GM18519 (cell line): Measurements from ENCODE around the gene LRFN5.
"Not testable (repeated sequence)": the region's sequence is repeated elsewhere in the genome, so short reads cannot be mapped to it uniquely, and the experiment has no call there.

Experiments used
- ATAC-seq: cut with Tn5 transposase; IDR thresholded peaks from one replicate; pipeline ENCODE4 v1.9.1; 2021; ENCODE audit warnings: mild to moderate bottlenecking, moderate library complexity; ENCODE audit not compliant: unreplicated experiment, low FRiP score

The LRFN5 gene

DNA sequence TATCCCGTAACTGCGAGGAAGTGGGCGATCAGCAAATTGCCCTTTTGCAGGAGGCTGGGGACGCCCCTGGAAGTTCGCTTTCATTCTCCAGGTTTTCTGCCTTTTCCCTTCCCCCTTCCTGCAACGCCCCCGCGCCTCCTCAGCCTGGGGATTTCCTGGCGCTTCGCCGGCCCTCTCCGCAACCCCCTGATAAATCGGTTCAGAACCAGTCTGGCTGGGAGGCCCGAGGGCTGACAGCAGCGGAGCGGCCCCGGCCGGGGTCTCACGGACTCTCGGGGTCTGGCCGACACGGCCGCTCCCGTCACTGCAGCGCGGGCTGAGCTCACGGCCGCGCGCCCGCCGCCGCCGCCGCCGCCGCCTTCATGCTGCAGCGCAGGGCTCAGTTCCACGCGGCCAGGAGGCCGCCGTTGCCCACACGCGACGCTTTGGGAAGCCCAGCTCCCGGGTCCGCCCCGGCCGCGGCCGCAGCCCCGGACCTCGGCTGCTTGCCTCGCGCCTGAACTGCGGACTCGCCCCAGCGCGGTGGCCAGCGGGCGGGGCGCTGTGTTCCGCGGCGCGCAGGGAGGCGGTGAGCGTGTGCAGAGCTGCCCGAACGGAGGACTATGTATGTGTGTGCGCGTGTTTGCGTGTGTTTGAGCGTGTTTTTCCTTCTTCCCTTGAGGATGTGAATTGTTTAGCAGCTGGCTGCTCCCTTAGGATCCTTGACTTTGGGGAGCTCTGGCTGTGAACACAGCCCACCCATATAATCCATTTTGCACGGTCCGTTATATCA, at the start of gene LRFN5:
Gene LRFN5 (plus strand): TSS at position 345 of the 772 bp plus-strand sequence.
- ATAC-seq: no peak

DNA sequence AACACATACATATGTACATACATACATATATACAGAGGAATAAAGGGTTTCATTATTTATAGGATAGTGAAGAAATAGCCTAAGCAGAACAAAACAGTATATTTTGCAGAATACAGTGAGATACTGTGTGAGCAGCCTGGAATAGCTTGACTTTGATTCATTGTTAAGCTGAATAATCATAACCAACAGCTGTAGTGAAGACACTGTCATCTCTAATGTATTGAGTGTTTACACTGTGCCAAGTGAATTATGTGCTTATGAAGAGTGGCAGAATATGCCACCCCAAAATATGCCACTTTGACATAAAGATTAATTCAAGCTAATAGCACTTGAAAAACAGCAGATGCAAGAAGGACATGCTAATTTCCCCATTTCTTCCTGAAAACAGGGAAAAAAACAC, 48.2 kb upstream of the LRFN5 start:
- ATAC-seq: no peak

DNA sequence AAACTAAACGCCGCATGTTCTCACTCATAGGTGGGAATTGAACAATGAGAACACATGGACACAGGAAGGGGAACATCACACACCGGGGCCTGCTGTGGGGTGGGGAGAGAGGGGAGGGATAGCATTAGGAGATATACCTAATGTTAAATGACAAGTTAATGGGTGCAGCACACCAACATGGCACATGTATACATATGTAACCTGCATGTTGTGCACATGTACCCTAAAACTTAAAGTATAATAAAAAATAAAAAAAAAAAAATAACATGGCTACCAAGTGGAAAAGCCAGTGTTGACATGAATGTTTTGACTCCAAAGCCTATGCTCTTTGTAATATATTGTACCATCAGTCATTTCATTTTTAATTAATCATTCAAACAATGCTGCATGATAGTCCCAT, 39.8 kb upstream of the LRFN5 start:
- ATAC-seq: not testable (repeated sequence)

DNA sequence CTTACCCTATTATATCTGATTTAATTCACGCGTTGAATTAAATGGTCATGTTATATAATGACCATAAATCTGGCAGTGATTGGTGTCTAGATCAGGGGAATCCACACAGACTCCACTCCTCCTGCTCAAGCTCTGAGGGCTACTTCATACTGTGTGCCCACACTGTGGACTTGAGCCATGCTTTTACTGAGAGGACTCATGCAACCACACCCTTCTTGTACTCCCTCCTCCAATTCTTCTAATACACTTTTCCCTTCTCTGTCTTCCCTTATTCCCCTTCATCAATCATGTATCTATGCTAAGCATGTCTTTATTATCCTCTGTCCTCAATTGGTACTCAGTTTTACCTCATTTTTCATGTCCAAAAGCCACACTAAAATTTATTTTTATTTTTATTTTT, 37.7 kb upstream of the LRFN5 start:
- ATAC-seq: no peak

DNA sequence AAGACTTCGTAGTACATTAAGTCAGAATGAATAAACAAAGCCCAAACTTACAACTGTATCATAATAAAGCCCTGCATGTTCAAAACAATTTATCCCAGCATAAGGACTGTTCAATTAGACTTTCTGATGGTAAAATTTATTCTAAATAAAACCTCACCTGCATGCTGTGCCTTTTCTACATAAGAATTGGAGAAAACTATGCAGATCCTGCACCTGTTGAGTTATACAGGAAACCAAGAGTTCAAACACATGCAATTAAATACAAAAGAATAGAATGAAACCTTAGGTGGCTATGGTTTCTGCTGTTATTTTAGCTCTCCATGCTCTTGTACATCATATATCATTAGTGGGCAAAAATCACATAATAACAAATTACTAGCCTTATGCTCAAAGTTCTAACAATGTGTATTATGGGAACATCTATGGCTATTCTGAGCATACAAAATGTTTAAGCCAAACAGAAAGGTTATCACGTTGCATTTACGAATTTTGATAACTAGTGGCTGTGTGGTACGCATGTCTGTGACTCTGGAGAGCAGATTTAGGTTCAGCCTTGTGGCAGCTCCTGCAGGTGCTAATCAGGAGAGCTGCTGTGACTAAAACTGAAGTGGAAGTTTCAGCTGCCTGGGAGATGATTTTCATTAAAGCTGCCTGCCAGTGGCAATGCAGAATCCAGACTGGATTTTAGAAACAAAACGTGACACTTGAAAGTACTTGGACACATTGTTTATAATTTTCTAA, 36.1 kb upstream of the LRFN5 start:
- no peak for ATAC-seq

DNA sequence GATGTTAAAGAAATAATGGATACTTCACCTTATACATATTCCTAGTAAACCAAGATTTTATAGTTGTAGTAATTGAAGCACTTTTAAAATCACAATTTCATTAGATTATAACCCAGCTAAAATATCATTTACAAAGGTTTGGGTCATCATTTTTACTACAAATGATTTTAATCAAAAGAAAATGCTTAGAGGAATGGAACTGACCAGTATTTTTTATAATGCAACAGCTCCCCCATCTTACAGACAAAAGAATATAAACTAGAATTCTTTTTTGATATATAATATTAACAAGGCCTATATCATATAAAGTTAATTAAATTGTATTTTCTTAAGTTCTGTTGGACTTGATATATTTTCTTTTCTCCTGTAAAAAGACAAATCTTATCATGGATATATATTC, 20.4 kb upstream of the LRFN5 start:
- ATAC-seq: no peak

DNA sequence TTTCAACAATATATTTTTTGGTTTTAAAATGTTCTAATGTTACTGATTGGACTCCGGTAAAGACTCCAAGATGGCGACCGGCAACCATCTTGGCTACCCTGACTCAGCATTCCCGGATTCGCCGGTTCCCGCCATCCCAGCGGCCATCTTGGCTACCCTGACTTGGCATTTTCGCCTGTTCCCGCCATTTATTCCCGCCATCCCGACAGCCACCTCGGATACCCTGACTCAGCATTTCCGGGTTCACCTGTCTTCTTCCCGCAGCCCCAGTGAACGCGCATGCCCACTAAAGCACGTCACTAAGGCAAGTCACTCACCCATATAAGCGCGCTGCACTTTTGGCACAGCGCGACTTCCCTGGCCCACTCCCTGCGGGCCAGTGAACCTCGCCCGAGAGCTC, 9.0 kb upstream of the LRFN5 start:
- ATAC-seq: no peak

DNA sequence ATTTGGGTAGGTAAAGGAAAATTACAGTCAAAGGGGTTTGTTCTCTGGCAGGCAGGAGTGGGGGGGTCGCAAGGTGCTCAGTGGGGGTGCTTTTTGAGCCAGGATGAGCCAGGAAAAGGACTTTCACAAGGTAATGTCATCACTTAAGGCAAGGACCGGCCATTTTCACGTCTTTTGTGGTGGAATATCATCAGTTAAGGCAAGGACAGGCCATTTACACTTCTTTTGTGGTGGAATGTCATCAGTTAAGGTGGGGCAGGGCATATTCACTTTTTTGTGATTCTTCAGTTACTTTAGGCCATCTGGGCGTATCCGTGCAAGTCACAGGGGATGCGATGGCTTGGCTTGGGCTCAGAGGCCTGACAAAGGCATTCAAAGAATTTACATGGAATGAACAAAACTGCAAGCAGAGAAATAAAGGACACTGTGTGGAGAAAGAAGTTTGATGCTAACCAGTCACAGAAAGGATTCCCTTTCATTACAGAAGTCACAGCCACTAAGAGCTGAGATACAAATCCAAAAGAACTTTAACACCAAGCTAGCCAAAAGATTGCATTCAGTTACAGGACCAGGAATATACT, 6.8 kb upstream of the LRFN5 start:
- not testable (repeated sequence) for ATAC-seq

DNA sequence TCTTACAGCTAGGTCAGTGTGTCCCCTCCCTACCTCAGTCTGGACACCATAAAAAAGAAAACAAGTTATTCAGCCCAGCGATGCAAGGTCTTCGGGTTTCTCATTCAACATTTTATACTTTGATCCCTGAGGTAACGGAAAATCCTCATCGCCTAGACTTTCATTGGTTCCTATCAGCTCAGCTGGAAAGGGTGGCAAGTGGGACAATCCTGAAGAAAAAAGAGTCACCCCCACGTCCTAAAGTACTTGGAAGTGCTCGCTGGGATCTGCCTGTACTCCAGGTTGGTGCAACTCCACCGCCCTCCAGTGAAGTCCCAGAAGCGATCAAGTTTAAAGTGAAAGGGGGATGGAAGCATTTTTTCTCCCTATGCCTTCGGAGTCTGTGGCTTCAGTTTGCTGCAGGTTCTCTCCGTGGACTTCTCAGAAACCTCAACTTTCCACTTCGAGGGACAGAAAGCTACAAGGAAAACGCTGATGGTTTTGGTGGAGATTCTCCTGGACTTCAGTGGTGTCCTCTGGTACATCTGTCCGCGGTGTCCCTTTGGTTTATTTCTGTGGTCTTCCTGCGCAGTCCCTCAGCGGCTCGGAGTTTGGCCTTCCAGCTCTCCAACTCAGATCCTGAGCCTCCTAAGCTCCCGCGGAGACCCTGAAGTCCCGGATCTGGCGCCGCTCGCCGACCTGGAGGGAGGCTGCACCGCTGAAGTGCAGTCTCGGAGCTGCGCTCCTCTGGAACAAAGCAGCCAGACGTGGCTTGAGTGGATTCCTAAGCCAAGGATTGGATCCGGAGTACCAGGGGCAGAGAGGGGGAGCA, 1.8 kb upstream of the LRFN5 start:
- no peak for ATAC-seq

DNA sequence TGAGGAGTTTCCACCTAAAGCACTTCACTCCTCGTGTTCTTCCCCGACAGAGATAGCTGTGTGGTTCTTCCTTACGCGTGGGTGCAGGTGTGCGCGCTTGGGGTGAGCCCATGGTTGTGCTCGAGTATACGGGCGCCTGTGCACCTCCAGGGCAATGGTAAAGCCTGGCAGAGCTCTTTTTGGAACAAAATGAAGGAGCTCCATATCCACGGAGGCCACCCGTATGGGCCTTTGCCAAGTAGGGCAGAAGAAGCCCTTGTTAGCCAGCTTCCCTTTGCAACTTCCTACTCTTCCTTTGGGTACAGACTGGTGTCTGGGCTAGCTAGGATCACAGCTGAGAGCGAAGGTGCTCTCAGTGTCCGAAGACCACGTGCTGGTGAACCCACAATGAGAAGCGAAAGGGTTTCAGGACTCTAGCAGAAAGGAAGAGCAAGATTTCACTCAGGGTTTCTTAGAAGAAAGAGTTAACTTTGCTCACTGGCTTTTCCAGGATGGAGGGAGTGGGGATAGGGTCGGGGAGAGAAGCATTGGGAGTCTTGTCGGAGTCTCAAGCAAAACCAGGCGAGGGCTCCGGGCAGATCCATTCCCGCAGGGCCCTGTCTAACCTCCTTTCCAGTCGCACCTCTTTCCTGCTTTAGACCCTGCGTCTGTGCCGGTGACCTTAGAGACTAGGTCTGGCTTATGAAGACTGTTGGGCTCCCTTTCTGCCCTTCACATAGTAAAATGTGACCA, 960 bp upstream of the LRFN5 start:
- ATAC-seq: no peak

DNA sequence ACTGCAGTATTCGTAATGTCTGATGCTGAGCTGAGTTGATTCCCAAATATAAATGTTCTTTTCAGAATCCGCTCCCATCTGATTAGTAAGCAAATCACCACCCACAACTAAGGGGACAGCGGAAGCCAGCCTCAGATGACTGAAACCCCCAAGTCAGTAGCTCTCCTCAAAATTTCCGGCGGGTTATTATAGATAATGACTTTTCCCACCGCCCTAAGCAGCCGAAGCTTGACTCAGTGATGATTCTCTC, 469 bp upstream of the LRFN5 start:
- ATAC-seq: no peak

DNA sequence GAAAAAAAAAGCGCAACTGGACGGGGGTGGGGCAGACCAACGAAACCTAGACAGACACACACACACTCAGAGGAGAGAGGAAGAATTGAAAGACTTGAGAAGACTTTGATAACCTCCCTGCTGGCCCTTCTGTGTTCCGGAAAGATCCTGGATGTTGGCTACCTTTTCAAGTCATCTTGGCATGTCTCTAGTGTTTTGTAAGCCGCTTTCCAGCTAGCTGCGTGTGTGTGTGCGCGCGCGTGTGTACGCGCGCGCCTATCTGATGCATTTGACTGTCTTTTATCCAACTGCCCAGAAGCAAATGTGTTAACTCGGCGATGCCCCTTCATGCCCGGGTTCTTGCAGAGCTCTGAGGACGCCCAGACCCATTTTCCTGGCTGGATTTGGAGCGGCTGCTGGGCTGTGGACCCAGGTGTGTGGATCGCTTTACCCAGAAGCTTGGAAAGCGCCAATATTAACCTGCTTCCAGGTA, 664 bp downstream of the LRFN5 start:
- ATAC-seq: no peak

DNA sequence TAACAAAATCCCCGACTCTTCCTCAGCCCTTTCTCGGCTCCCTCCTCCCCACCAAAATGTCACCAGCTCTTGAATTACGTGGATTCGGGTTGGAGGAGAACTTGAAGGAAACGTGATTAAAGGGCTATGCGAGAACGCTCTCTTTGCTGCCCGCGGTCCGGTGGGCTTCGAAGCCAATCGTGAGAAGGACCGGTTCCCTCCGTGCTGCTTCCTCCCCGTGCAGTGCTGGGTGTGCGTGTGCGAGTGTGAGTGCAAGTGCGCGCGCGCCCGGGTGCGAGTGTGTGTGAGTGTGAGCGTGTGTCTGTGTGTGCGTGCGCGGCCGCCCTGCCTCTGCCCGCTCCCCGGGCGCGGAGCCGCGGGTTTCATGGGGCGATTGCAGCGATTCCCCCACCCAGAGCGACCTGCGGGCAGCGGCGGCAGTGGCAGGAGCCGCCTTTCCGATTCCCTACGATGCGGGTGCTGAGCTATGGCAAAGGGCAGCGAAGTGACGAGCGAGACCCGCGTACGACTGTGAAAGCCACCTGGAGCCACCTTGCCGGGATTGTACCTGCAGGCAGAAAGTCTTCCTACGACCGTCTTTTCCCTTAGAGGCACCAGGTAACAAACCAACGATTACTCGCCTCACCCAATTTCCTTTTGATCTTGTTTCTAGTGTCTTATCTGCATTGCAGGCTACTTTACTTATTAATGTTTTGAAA, 1.4 kb downstream of the LRFN5 start:
- no peak for ATAC-seq

DNA sequence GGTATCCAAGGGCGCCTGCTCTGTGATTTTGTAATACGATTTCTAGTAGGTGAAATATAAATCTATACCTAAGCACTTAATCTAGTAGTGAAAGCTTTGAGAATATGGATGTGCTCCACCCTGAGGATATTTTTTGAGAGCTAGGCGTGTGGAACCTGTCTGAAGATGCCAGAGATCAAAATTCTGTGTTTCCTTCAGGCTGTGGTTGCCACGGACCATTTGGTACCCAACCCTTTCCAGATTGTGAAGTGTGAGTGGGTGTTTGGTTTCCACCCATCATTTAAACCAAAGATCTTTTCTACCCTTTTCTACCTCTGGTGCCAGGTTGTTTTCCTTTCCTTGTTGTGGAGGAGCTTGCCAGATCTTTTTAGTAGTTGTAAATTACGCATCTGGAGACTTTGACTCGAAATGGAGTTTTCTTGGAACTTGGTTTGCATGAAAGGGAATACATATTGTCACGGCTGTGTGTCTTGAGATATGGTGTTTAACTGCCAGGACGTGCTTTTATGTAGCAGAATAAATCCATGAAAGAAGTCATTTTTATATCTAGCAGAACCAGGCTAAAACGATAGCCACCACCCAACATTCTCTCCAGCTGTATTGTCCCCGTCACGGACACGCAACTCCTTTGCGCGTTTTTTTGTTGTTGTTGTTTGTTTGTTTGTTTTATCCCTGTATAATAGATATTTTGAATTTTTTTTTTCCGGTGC, 2.2 kb downstream of the LRFN5 start:
- ATAC-seq: no peak

DNA sequence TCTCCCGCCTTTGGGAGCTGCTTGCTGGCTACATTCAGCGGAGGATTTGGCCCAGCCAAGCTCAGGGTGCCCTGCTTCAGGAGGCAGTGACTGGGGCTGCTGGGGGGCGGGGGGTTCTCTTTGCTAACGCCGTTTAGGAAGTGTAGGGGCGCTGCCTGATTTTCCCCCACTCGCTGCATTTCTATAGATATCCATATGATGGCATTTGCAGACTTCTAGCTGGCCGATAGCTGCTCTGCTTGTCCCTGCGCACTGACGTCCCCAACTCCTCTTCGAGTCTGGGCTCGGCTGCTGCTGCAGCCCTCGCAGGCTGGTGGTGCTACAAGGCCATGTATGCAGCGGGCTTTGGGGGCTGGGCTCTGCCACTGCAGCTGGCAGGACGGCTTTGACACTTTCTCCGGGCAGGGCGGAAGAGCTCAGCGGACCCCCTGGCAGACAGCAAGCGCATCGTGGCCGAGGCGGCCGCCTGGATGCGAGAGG, 3.1 kb downstream of the LRFN5 start:
- ATAC-seq: no peak

DNA sequence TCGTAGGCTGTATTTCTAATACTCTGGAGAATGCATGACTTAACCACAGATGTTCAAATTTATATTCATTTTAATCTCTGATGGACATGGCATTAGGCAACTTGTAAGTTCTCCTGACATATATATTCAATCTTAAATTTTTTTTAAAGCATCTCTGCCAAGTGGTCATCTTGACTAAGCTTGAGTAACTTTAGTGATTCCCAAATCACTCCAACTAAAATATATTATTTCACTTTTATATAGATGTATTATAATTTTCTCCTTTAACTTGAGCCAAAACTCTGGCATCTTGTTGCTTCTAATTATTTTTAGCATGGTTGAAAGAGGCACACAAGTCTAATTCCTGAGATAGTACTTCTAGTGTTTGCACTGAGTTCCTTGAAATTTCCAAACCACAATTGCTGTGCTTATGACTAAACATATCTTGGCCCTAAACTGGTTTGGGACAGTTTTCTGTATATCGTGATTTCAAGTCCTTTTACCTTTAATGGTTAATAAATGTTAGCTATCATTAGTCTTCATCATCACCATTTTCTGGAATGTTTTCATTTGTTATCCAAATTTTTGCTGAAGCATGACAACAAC, 8.4 kb downstream of the LRFN5 start:
- no peak for ATAC-seq

DNA sequence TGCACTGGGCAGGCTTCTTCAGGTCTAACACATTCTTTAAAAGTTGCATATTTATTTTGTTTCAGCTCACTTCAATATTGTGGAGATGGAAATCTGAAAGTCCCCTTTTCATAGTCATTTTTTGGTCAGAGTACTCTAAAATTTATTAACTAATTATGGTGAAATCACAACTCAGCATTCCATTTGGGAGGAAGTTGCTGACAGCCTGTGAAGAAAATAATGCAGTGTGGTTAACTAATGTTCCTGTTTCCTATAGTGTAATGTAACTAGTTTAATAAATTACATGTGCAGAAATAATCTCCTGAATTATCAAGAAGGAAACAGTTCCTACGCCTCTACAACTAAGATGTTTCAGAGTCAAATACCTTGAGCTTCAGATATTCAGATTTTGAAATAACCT, 17.1 kb downstream of the LRFN5 start:
- no peak for ATAC-seq

DNA sequence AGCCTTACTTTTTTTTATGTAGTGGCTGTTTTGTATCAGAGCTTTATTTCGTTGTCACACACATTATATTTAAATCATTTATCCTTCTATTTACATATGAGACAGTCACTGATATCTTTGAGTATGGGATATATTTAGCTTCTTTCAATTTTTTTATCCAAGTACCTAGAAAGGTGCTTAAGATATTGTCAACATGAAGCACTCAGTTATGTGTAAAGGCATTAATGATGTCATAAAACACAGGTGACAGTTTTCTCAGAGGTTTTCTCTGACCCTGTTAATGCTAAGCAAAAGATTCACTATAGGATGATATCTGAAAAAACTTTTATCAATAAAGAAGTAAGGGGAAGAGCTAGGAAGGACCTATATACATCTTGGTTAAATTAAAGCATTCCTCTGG, 23.2 kb downstream of the LRFN5 start:
- ATAC-seq: no peak

DNA sequence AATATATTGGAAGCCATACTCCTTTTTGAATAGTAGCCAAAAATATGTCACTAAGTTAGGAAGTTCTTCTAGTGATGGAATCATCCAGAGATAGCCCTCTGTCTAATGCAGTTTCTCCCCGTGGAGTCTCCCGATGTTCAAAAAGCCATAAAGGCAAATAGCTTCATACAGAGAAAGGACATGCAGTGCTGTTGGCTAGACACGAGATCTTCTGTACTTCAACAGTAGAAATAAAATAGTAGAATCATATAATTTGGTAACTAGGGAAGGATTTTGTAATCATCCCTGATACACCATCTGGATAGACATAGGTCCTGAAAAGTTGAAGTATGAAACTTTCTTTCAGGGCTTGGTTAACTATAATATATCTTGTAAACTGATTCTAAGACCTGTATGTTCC, 27.6 kb downstream of the LRFN5 start:
- ATAC-seq: no peak
